ENCODE data around the gene METTL3.

The METTL3 gene

DNA sequence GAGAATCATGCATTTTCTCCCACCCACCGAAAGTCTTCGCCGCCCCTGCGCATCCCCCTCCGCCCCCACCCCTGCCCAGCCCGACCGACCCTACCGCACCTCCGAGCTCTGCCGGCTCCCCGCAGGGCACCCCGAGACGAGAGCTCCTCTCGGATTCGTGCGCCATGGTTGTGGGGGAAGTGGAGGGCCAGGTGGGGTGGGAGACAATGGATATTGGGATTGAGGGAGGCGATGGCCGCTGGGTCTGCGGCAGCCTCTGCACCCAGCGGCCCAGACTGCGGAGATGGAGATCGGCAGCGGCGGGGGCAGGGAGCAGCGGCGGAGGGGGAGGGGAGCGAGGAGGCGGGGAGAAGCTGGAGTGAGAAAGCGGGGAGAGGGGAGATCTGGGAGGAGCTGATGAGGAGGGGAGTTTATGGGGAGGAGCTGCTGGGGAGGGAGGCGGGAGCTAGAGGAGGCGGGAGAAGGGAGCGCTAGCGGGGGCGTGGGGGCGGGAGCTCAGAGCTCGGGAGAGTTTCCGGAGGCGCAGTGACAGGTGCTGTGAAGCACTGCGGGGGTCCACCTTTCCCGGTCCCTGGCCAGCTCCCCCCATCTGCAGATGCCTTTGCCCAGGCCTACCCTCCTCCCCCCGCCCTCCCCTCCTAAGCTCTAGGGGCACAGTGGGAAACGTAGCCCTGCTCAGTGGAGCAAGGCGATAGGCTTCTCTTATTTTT is 15.0 kb upstream of the METTL3 start, which contains the start of gene SALL2:
Gene SALL2 (minus strand): TSS at position 385 of the 710 bp plus-strand sequence. CDS start 219 bp downstream, at position 166.
- DNase-seq, result peak; percentile 92

GRCh38 chr14:21525571-21525961 is 14.4 kb upstream of the METTL3 start:
- no peak for DNase-seq

DNA sequence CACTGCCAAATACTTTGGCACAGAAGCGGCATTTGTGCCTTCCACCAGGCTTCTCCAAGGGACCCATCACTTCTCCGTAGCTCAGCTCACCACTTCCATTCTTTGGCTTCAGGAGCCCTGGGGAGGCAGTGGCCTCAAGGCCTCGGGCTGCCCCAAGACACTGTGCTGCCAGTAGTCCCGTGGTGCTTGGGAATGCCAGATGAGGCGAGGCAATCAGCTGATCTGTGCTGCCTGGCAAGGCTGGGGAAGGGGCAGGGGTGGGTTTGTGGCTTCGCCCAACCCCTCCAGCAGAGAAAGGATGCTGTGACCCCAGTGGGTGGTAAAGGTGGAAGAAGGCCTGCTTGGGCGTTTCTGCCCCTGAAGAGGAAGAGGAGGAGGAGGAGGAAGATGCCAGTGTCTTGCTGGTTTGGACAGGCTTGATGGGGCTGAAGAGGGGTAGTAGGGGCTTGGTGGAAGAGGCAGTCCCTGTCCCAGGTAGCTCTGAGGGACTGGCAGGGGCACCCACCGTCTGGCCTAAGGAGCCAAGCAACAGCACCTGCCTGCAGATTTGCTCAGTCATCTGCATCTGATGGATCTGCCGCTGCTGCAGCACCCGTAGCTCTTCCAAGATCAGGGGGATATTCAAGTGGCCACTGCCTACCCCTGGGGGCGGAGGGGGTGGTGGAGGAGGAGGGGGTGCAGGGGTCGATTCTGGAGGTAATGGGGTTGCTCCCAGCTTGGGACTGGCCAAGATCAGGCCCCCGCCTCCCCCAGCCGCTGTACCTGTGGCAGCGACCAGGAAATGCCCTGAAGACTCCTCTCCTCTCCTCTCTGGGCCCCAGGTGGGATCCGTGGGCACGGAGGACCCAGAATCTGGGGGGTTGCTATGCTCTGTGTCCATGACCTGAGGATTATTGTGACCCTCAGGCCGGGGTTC is 13.7 kb upstream of the METTL3 start:
- DNase-seq, result no peak

- no peak for DNase-seq
These were observed 12.1 kb upstream of the METTL3 start for GRCh38 chr14:21523203-21523602.

DNA sequence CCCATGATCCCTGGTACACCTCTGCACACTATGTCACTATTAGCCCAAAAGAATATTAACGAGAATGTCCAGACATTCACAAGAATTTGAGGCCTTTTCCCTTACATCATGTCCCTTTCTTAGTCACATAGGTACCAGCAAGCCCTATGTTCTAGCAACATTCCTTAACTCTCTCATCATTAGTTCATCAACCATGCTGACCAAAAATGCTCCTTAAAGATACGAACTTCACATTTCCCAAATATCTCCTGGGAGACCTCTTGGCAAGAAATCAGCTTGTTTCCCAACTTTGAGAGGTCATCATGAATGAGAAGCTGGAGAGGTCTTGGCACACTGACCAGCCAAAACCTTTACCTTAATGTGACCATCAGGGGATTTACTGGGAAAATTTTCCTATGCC is 10.4 kb upstream of the METTL3 start:
- DNase-seq, result no peak

- DNase-seq, result no peak
These were observed 9.6 kb upstream of the METTL3 start for GRCh38 chr14:21520767-21521166.

GRCh38 chr14:21518725-21519124 is 7.6 kb upstream of the METTL3 start:
- DNase-seq, result no peak

- DNase-seq, result no peak
These were observed 3.2 kb upstream of the METTL3 start for GRCh38 chr14:21514341-21514740.

- no peak for DNase-seq
These were observed 1.6 kb downstream of the METTL3 start for GRCh38 chr14:21509432-21510143.

DNA sequence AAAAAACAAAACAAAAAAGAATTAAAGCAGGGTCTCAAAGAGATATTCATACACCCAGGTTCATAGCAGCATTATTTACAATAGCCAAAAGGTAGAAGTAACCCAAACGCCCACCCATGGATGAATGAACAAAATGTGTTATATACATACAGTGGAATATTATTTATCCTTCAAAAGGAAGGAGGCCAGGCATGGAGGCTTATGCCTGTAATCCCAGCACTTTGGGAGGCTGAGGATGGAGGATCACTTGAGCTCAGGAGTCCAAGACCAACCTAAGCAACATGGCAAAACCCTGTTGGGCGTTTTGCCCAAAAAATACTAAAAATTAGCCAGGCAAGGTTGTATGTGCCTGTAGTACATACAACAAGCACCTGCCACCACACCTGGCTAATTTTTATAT is 4.6 kb downstream of the METTL3 start:
- no peak for DNase-seq

GRCh38 chr14:21505012-21505553 is 6.1 kb downstream of the METTL3 start:
- no peak for DNase-seq

- DNase-seq, result no peak
These were observed 7.8 kb downstream of the METTL3 start for GRCh38 chr14:21503376-21503775.

DNA sequence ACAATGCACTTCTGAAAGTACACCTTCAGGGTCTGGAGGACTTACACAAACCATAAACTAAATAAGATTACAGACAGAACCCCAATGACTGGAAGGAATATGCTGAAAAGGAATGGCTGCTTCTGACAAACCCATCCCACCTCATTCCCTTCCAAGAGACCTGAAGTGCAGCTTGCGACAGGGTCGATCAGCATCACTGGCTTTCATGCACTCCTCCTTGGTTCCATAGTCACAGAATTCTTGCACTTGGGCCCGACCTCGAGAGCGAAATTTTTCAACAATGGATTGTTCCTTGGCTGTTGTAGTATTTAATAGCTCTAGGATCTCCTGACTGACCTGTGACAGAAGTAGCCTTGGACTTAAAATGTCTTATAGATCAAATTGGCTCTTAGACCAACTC is 9.6 kb downstream of the METTL3 start:
- no peak for DNase-seq

- peak; percentile 81 for DNase-seq
These were observed 12.3 kb downstream of the METTL3 start for GRCh38 chr14:21498540-21499526.

- no peak for DNase-seq
These were observed 14.7 kb downstream of the METTL3 start for GRCh38 chr14:21496453-21496852.

- no peak for DNase-seq
These were observed 16.0 kb downstream of the METTL3 start for GRCh38 chr14:21494902-21495762.

- no peak for DNase-seq
These were observed 24.5 kb downstream of the METTL3 start for GRCh38 chr14:21486640-21487087.

- DNase-seq, result peak; percentile 99
These were observed 34.0 kb downstream of the METTL3 start, which contains the start of the genes RAB2B and TOX4 for GRCh38 chr14:21476925-21477681. RAB2B (minus strand) TSS chr14:21476959; CDS start chr14:21476872, 87 bp downstream. TOX4 (plus strand) TSS chr14:21477195; CDS start chr14:21477279, 84 bp downstream.

GRCh38 chr14:21476523-21476924 is 34.6 kb downstream of the METTL3 start:
- DNase-seq, result no peak
